ENCODE results near the gene PTK7. TPM values are rescaled to one million over a fixed set of nuclear protein-coding genes. Genes with fewer than 3 reads are reported as not detected.
"Not testable (repeated sequence)": the region's sequence is repeated elsewhere in the genome, so short reads cannot be mapped to it uniquely, and the experiment has no call there.

Gene PTK7
- total RNA-seq, 1 donor, result 1.8 TPM

- no peak overlapping the region for H3K4me3 ChIP-seq (ENCODE audit: low read length)
- H3K27me3 ChIP-seq (ENCODE audit: insufficient read depth, low read length), result no peaks in the 10 kb centered on the region
- H3K9me3 ChIP-seq (ENCODE audit: low read depth, low read length), result no peaks in the 10 kb centered on the region
- no peaks in the 10 kb centered on the region for H3K4me1 ChIP-seq (ENCODE audit: insufficient read depth, low read length)
These were observed 54.3 kb downstream of the PTK7 start for GRCh38 chr6:43130429-43130828.

GRCh38 chr6:43131379-43131778 is 55.3 kb downstream of the PTK7 start:
- H3K27me3 ChIP-seq (ENCODE audit: insufficient read depth, low read length); H3K9me3 ChIP-seq (ENCODE audit: low read depth, low read length); H3K4me1 ChIP-seq (ENCODE audit: insufficient read depth, low read length); H3K4me3 ChIP-seq (ENCODE audit: low read length): not testable (repeated sequence)

DNA sequence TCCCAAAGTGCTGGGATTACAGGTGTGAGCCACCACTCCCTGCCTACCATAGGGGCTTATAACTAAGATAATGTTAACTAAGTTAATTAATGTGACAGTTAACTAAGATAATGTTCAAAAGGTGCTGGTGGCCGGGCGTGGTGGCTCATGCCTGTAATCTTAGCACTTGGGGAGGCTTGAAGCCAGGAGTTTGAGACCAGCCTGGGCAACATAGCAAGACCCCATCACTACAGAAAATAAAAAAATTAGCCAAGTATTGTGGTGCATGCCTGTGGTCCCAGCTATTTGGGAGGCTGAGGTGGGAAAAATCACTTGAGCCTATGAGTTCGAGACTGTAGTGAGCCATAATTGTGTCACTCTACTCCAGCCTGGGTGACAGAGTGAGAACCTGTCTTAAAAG is 62.2 kb downstream of the PTK7 start:
- H3K4me3 ChIP-seq (ENCODE audit: low read length), result no peak overlapping the region
- peaks cover 2% of the 10 kb centered on the region for H3K4me1 ChIP-seq (ENCODE audit: insufficient read depth, low read length)
- no peaks in the 10 kb centered on the region for H3K27me3 ChIP-seq (ENCODE audit: insufficient read depth, low read length)
- H3K9me3 ChIP-seq (ENCODE audit: low read depth, low read length), result no peaks in the 10 kb centered on the region

DNA sequence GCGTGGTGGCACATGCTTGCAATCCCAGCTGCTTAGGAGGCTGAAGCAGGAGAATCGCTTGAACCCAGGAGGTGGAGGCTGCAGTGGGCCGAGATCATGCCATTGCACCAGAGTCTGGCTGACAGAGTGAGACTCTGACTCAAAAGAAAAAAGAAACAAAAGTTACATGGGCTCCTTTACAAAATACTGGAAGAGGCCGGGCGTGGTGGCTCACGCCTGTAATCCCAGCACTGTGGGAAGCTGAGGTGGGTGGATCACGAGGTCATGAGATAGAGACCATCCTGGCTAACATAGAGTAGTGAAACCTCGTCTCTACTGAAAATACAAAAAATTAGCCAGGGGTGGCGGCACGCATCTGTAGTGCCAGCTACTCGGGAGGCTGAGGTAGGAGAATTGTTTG is 63.9 kb downstream of the PTK7 start:
- H3K27me3 ChIP-seq (ENCODE audit: insufficient read depth, low read length); H3K4me1 ChIP-seq (ENCODE audit: insufficient read depth, low read length); H3K9me3 ChIP-seq (ENCODE audit: low read depth, low read length); H3K4me3 ChIP-seq (ENCODE audit: low read length): not testable (repeated sequence)

DNA sequence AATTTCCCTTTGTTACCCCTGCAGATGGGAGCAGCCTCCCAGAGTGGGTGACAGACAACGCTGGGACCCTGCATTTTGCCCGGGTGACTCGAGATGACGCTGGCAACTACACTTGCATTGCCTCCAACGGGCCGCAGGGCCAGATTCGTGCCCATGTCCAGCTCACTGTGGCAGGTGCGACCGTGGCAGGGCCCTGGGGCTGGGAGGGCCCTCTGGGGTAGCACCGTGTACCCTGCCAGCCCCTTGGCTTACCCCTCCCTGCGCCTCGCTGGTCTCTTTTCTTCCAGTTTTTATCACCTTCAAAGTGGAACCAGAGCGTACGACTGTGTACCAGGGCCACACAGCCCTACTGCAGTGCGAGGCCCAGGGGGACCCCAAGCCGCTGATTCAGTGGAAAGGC is 65.5 kb downstream of the PTK7 start:
- no peak overlapping the region for H3K4me3 ChIP-seq (ENCODE audit: low read length)
- H3K4me1 ChIP-seq (ENCODE audit: insufficient read depth, low read length), result peaks cover 7% of the 10 kb centered on the region
- H3K27me3 ChIP-seq (ENCODE audit: insufficient read depth, low read length), result no peaks in the 10 kb centered on the region
- H3K9me3 ChIP-seq (ENCODE audit: low read depth, low read length), result no peaks in the 10 kb centered on the region

DNA sequence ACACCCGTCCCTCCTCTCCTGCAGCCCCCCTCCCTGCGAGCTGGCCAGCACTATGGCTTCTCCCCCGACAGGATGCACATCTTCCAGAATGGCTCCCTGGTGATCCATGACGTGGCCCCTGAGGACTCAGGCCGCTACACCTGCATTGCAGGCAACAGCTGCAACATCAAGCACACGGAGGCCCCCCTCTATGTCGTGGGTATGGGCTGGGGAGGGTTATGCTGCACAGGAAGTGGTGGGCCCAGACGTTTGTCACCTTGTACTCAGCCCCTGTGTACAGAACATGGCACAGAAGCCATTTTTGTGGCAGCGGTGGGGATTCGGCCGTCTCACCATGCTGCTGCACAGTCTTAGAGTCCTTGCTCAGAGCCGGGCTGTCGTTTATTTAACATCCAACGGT is 66.0 kb downstream of the PTK7 start:
- Histone ChIP-seq H3K4me1 (ENCODE audit: insufficient read depth, low read length) (peaks cover 7% of the 10 kb centered on the region), H3K27me3 (ENCODE audit: insufficient read depth, low read length) (no peaks in the 10 kb centered on the region), H3K4me3 (ENCODE audit: low read length) (no peak overlapping the region), H3K9me3 (ENCODE audit: low read depth, low read length) (no peaks in the 10 kb centered on the region)

GRCh38 chr6:43143235-43144128 is 67.4 kb downstream of the PTK7 start:
- Histone ChIP-seq H3K4me1 (ENCODE audit: insufficient read depth, low read length) (peaks cover 7% of the 10 kb centered on the region), H3K4me3 (ENCODE audit: low read length) (no peak overlapping the region), H3K9me3 (ENCODE audit: low read depth, low read length) (no peaks in the 10 kb centered on the region), H3K27me3 (ENCODE audit: insufficient read depth, low read length) (no peaks in the 10 kb centered on the region)

- Histone ChIP-seq H3K4me1 (ENCODE audit: insufficient read depth, low read length) (peaks cover 7% of the 10 kb centered on the region), H3K4me3 (ENCODE audit: low read length) (no peak overlapping the region), H3K27me3 (ENCODE audit: insufficient read depth, low read length) (no peaks in the 10 kb centered on the region), H3K9me3 (ENCODE audit: low read depth, low read length) (no peaks in the 10 kb centered on the region)
These were observed 68.8 kb downstream of the PTK7 start for GRCh38 chr6:43144879-43145278.

DNA sequence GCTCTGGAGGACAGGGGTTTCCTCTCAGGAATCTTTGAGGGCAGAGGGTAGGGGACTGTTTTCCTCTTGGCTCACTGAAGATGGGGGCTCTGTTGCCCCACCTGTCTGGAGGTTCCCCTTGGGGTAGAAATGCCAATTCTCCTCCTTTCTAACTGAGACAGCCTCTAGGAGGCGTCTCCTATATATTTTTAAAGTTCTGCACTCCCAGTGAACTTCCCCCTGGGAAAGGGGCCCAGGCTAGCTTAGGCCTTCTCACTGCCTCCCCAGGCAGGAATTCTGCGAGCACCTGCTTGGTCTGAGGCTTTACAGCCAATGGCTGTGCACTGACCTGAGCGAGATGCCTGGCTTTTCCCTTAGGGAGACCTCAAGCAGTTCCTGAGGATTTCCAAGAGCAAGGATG is 70.1 kb downstream of the PTK7 start:
- Histone ChIP-seq H3K9me3 (ENCODE audit: low read depth, low read length) (no peaks in the 10 kb centered on the region), H3K4me3 (ENCODE audit: low read length) (no peak overlapping the region), H3K4me1 (ENCODE audit: insufficient read depth, low read length) (peaks cover 7% of the 10 kb centered on the region), H3K27me3 (ENCODE audit: insufficient read depth, low read length) (no peaks in the 10 kb centered on the region)

- H3K9me3 ChIP-seq (ENCODE audit: low read depth, low read length), result no peaks in the 10 kb centered on the region
- H3K4me3 ChIP-seq (ENCODE audit: low read length), result no peak overlapping the region
- H3K27me3 ChIP-seq (ENCODE audit: insufficient read depth, low read length), result no peaks in the 10 kb centered on the region
- H3K4me1 ChIP-seq (ENCODE audit: insufficient read depth, low read length), result peaks cover 7% of the 10 kb centered on the region
These were observed 70.9 kb downstream of the PTK7 start for GRCh38 chr6:43146709-43147688.

- no peaks in the 10 kb centered on the region for H3K9me3 ChIP-seq (ENCODE audit: low read depth, low read length)
- peaks cover 7% of the 10 kb centered on the region for H3K4me1 ChIP-seq (ENCODE audit: insufficient read depth, low read length)
- no peak overlapping the region for H3K4me3 ChIP-seq (ENCODE audit: low read length)
These were observed 71.8 kb downstream of the PTK7 start for GRCh38 chr6:43147691-43148477.

DNA sequence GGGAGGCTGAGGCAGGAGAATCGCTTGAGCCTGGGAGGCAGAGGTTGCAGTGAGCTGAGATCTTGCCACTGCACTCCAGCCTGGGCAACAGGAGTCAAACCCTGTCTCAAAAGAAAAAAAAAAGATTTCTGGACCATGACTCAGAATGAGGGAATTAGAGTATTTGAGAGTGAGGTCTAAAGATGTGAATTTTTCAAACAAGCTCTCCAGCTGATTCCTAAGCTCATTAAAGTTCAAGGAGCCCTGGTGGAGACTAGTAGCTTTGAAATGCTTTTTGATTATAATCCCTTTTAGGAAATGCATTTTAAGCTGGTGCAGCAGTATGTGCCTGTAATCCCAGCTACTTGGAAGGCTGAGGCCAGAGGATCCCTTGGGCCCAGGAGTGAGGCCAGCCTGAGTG is 73.2 kb downstream of the PTK7 start:
- no peak overlapping the region for H3K4me3 ChIP-seq (ENCODE audit: low read length)
- H3K9me3 ChIP-seq (ENCODE audit: low read depth, low read length), result no peaks in the 10 kb centered on the region
- no peaks in the 10 kb centered on the region for H3K4me1 ChIP-seq (ENCODE audit: insufficient read depth, low read length)
- no peaks in the 10 kb centered on the region for H3K27me3 ChIP-seq (ENCODE audit: insufficient read depth, low read length)

More at GRCh38 chr6:43147691-43148477, 71.8 kb downstream of the PTK7 start:
- H3K27me3 ChIP-seq (ENCODE audit: insufficient read depth, low read length), result no peaks in the 10 kb centered on the region

DNA sequence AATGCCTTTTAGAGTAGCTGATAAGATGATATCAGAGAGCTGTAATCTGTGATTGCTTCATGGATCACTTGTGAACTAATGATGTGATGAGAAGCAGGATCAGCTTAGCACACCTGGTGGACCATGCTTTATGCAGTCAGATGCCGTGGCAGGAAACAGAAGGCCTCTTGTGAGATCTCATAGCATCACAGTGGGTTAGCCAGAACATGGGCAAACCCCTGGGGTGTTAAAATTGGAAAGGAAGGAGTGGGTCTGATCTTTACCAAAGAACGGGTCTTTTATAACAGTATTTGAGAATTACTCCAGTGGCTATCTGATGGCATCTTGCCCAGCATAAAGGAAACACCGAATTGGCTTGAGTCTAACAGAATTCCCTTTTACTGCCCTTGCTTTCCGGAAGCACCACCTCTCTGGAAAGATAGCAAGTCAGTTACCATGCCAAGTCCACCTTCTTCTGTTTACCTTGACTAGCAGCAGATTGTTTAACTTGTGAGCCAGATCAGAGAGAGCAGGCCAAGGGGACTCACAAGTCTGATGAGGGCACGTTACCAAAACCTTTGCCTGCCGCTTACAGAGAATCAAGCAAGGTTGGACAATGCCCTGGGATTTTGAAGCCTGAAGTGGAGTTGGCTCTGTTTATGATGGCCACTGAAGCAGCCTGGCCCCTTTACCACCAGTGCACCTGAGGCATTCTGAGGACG is 74.1 kb downstream of the PTK7 start:
- Histone ChIP-seq H3K9me3 (ENCODE audit: low read depth, low read length) (no peaks in the 10 kb centered on the region), H3K4me1 (ENCODE audit: insufficient read depth, low read length) (no peaks in the 10 kb centered on the region), H3K27me3 (ENCODE audit: insufficient read depth, low read length) (no peaks in the 10 kb centered on the region), H3K4me3 (ENCODE audit: low read length) (no peak overlapping the region)

DNA sequence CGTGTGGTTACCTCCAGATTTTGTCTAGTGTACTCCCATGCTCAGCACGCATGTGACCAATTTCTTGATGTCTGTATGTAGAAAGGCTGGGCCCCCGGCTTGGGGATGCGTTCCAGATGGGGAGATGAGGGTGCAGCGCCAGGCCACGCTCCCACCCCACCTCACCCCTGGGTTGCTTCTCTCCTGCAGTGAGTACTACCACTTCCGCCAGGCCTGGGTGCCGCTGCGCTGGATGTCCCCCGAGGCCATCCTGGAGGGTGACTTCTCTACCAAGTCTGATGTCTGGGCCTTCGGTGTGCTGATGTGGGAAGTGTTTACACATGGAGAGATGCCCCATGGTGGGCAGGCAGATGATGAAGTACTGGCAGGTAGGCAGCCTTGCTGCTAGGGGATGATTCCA is 83.5 kb downstream of the PTK7 start:
- Histone ChIP-seq H3K4me3 (ENCODE audit: low read length) (no peak overlapping the region), H3K9me3 (ENCODE audit: low read depth, low read length) (no peaks in the 10 kb centered on the region), H3K27me3 (ENCODE audit: insufficient read depth, low read length) (no peaks in the 10 kb centered on the region), H3K4me1 (ENCODE audit: insufficient read depth, low read length) (no peaks in the 10 kb centered on the region)

All from mononuclear cell (primary cell).